ENCODE results near the gene MPST. TPM values are rescaled to one million over a fixed set of nuclear protein-coding genes. Genes with fewer than 3 reads are reported as not detected.
A peak's percentile ranks its signal among the peaks of the same experiment; 100 is the strongest.

MPST gene
- total RNA-seq (18.2 TPM), polyA plus RNA-seq (32.1 TPM)
- long read RNA-seq, donor 1 = 0 reads
- long read RNA-seq, donor 2, transcript MPST-206 (3 exons, 1,331 nt) = major isoform, 7 of 11 reads
- long read RNA-seq, donor 2, partial matches to known transcripts = 0 of 11 reads
- long read RNA-seq, donor 2, other reads (novel, unspliced or antisense) = 0 of 11 reads
- long read RNA-seq, donor 3, transcript MPST-203 (3 exons, 1,345 nt) = major isoform, 9 of 13 reads
- long read RNA-seq, donor 3, partial matches to known transcripts = 0 of 13 reads
- long read RNA-seq, donor 3, other reads (novel, unspliced or antisense) = 0 of 13 reads
- long read RNA-seq, donor 4, partial matches to known transcripts = 0 of 6 reads
- long read RNA-seq, donor 4, other reads (novel, unspliced or antisense) = 0 of 6 reads
- long read RNA-seq, donor 5, transcript MPST-206 (3 exons, 1,331 nt) = major isoform, 6 of 17 reads
- long read RNA-seq, donor 5, partial matches to known transcripts = 8 of 17 reads
- long read RNA-seq, donor 5, other reads (novel, unspliced or antisense) = 0 of 17 reads
- long read RNA-seq, donor 6, transcript MPST-203 (3 exons, 1,345 nt) = major isoform, 6 of 17 reads
- long read RNA-seq, donor 6, partial matches to known transcripts = 7 of 17 reads
- long read RNA-seq, donor 6, other reads (novel, unspliced or antisense) = 0 of 17 reads
- long read RNA-seq, donor 7, partial matches to known transcripts = 0 of 6 reads
- long read RNA-seq, donor 7, other reads (novel, unspliced or antisense) = 0 of 6 reads
- long read RNA-seq, donor 8, partial matches to known transcripts = 0 of 1 reads
- long read RNA-seq, donor 8, other reads (novel, unspliced or antisense) = 0 of 1 reads
- long read RNA-seq, donor 9, transcript MPST-203 (3 exons, 1,345 nt) = major isoform, 5 of 7 reads
- long read RNA-seq, donor 9, partial matches to known transcripts = 0 of 7 reads
- long read RNA-seq, donor 9, other reads (novel, unspliced or antisense) = 0 of 7 reads
- long read RNA-seq, donor 10, partial matches to known transcripts = 0 of 8 reads
- long read RNA-seq, donor 10, other reads (novel, unspliced or antisense) = 0 of 8 reads

GRCh38 chr22:37019309-37020191 lies at the start of gene MPST, which contains the start of gene TST:
Gene MPST (plus strand): TSS chr22:37019742. CDS start chr22:37019837, 95 bp downstream.
Gene TST (minus strand): TSS chr22:37019447. CDS start chr22:37018732, 715 bp downstream.
- H3K9me3 ChIP-seq (ENCODE audit: control insufficient read depth in 2 of 2, insufficient read depth in 1 of 2, low read length in 1 of 2) = no peaks in the 10 kb centered on the region
- H3K27ac ChIP-seq (ENCODE audit: low read depth in 1 of 2, low read length in 1 of 2) = peak within 1 kb of the TSS in 1 of 2 donors; percentile 40
- H3K4me1 ChIP-seq (ENCODE audit: control insufficient read depth in 2 of 2, insufficient read depth in 2 of 2, low read length in 2 of 2) = peaks cover 12 to 16% of the 10 kb centered on the region in 2 donors
- WGBS = 1% methylated on average over 103 of the region's 107 CpGs
- H3K4me3 ChIP-seq (ENCODE audit: low read length in 2 of 2) = peak within 1 kb of the TSS; percentile 55 to 58
- peaks cover 0 to 2% of the 10 kb centered on the region in 2 donors for H3K36me3 ChIP-seq (ENCODE audit: control insufficient read depth in 2 of 2, insufficient read depth in 2 of 2, low read length in 1 of 2)
- DNase-seq (ENCODE audit: low read depth in 6 of 9, low spot score in 9 of 9) = peak in 4 of 9 donors; percentile 4 to 38 (median 26)
- H3K27me3 ChIP-seq (ENCODE audit: control insufficient read depth in 2 of 2, insufficient read depth in 1 of 2, low read length in 1 of 2) = peaks cover 0 to 30% of the 10 kb centered on the region in 2 donors

GRCh38 chr22:36971341-36972125 lies 48.0 kb upstream of the MPST start:
- DNase-seq (ENCODE audit: low read depth in 6 of 9, low spot score in 9 of 9) = no peak
- H3K4me1 ChIP-seq (ENCODE audit: control insufficient read depth in 2 of 2, insufficient read depth in 2 of 2, low read length in 2 of 2) = no peaks in the 10 kb centered on the region
- H3K27ac ChIP-seq (ENCODE audit: low read depth in 1 of 2, low read length in 1 of 2) = no peak overlapping the region
- WGBS = 91% methylated on average over 19 of the region's 19 CpGs
- H3K4me3 ChIP-seq (ENCODE audit: low read length in 2 of 2) = no peak overlapping the region
- H3K36me3 ChIP-seq (ENCODE audit: control insufficient read depth in 2 of 2, insufficient read depth in 2 of 2, low read length in 1 of 2) = no peaks in the 10 kb centered on the region
- no peaks in the 10 kb centered on the region for H3K9me3 ChIP-seq (ENCODE audit: control insufficient read depth in 2 of 2, insufficient read depth in 1 of 2, low read length in 1 of 2)
- no peaks in the 10 kb centered on the region for H3K27me3 ChIP-seq (ENCODE audit: control insufficient read depth in 2 of 2, insufficient read depth in 1 of 2, low read length in 1 of 2)

- Histone ChIP-seq H3K9me3 (ENCODE audit: control insufficient read depth in 2 of 2, insufficient read depth in 1 of 2, low read length in 1 of 2) (no peaks in the 10 kb centered on the region), H3K4me1 (ENCODE audit: control insufficient read depth in 2 of 2, insufficient read depth in 2 of 2, low read length in 2 of 2) (peaks cover 0 to 12% of the 10 kb centered on the region in 2 donors), H3K36me3 (ENCODE audit: control insufficient read depth in 2 of 2, insufficient read depth in 2 of 2, low read length in 1 of 2) (no peaks in the 10 kb centered on the region), H3K27me3 (ENCODE audit: control insufficient read depth in 2 of 2, insufficient read depth in 1 of 2, low read length in 1 of 2) (peaks cover 0 to 7% of the 10 kb centered on the region in 2 donors), H3K4me3 (ENCODE audit: low read length in 2 of 2) (no peak overlapping the region), H3K27ac (ENCODE audit: low read depth in 1 of 2, low read length in 1 of 2) (no peak overlapping the region)
- 96% methylated on average over 4 of the region's 4 CpGs for WGBS
- no peak for DNase-seq (ENCODE audit: low read depth in 6 of 9, low spot score in 9 of 9)
These were observed 42.9 kb upstream of the MPST start for GRCh38 chr22:36976606-36977005.

- Histone ChIP-seq H3K27ac (ENCODE audit: low read depth in 1 of 2, low read length in 1 of 2) (peak overlapping the region in 1 of 2 donors; percentile 36), H3K27me3 (ENCODE audit: control insufficient read depth in 2 of 2, insufficient read depth in 1 of 2, low read length in 1 of 2) (peaks cover 0 to 9% of the 10 kb centered on the region in 2 donors), H3K4me3 (ENCODE audit: low read length in 2 of 2) (peak overlapping the region; percentile 39 to 58), H3K9me3 (ENCODE audit: control insufficient read depth in 2 of 2, insufficient read depth in 1 of 2, low read length in 1 of 2) (no peaks in the 10 kb centered on the region), H3K4me1 (ENCODE audit: control insufficient read depth in 2 of 2, insufficient read depth in 2 of 2, low read length in 2 of 2) (peaks cover 0 to 12% of the 10 kb centered on the region in 2 donors), H3K36me3 (ENCODE audit: control insufficient read depth in 2 of 2, insufficient read depth in 2 of 2, low read length in 1 of 2) (no peaks in the 10 kb centered on the region)
- 22% methylated on average over 13 of the region's 13 CpGs for WGBS
- DNase-seq (ENCODE audit: low read depth in 6 of 9, low spot score in 9 of 9) = peak; percentile 38 to 80 (median 63)
These were observed 42.1 kb upstream of the MPST start for GRCh38 chr22:36977401-36977861.

GRCh38 chr22:36977947-36978660 lies 41.4 kb upstream of the MPST start:
- H3K27ac ChIP-seq (ENCODE audit: low read depth in 1 of 2, low read length in 1 of 2) = peak overlapping the region; percentile 36 to 38

GRCh38 chr22:36979016-36979910 lies 40.3 kb upstream of the MPST start:
- no peak for DNase-seq (ENCODE audit: low read depth in 6 of 9, low spot score in 9 of 9)
- Histone ChIP-seq H3K9me3 (ENCODE audit: control insufficient read depth in 2 of 2, insufficient read depth in 1 of 2, low read length in 1 of 2) (no peaks in the 10 kb centered on the region), H3K27me3 (ENCODE audit: control insufficient read depth in 2 of 2, insufficient read depth in 1 of 2, low read length in 1 of 2) (peaks cover 0 to 13% of the 10 kb centered on the region in 2 donors), H3K27ac (ENCODE audit: low read depth in 1 of 2, low read length in 1 of 2) (no peak overlapping the region), H3K4me1 (ENCODE audit: control insufficient read depth in 2 of 2, insufficient read depth in 2 of 2, low read length in 2 of 2) (peaks cover 0 to 12% of the 10 kb centered on the region in 2 donors), H3K4me3 (ENCODE audit: low read length in 2 of 2) (no peak overlapping the region), H3K36me3 (ENCODE audit: control insufficient read depth in 2 of 2, insufficient read depth in 2 of 2, low read length in 1 of 2) (no peaks in the 10 kb centered on the region)
- 95% methylated on average over 13 of the region's 13 CpGs for WGBS

More at GRCh38 chr22:36977947-36978660, 41.4 kb upstream of the MPST start:
- H3K4me1 ChIP-seq (ENCODE audit: control insufficient read depth in 2 of 2, insufficient read depth in 2 of 2, low read length in 2 of 2) = peaks cover 0 to 12% of the 10 kb centered on the region in 2 donors
- peaks cover 0 to 10% of the 10 kb centered on the region in 2 donors for H3K27me3 ChIP-seq (ENCODE audit: control insufficient read depth in 2 of 2, insufficient read depth in 1 of 2, low read length in 1 of 2)
- H3K9me3 ChIP-seq (ENCODE audit: control insufficient read depth in 2 of 2, insufficient read depth in 1 of 2, low read length in 1 of 2) = no peaks in the 10 kb centered on the region
- H3K4me3 ChIP-seq (ENCODE audit: low read length in 2 of 2) = peak overlapping the region; percentile 39 to 58
- H3K36me3 ChIP-seq (ENCODE audit: control insufficient read depth in 2 of 2, insufficient read depth in 2 of 2, low read length in 1 of 2) = no peaks in the 10 kb centered on the region
- peak; percentile 65 to 92 (median 83) for DNase-seq (ENCODE audit: low read depth in 6 of 9, low spot score in 9 of 9)
- WGBS = 17% methylated on average over 18 of the region's 18 CpGs

Data from thymus (tissue), 14 donors.